Measurements from ENCODE around the gene VPS33A.

GRCh38 chr12:122215771-122216170, 50.5 kb downstream of the VPS33A start:
- TF ChIP-seq SP1 (IDR thresholded peaks at IDR 0.05; ENCODE audit: low read depth, low read length): no peak
- no peak for TF ChIP-seq POLR2A (IDR thresholded peaks at IDR 0.05; ENCODE audit: low read depth, low read length)
- TF ChIP-seq BCL11A (IDR thresholded peaks at IDR 0.05; ENCODE audit: low read depth, low read length): no peak
- TF ChIP-seq, protein P1, sequence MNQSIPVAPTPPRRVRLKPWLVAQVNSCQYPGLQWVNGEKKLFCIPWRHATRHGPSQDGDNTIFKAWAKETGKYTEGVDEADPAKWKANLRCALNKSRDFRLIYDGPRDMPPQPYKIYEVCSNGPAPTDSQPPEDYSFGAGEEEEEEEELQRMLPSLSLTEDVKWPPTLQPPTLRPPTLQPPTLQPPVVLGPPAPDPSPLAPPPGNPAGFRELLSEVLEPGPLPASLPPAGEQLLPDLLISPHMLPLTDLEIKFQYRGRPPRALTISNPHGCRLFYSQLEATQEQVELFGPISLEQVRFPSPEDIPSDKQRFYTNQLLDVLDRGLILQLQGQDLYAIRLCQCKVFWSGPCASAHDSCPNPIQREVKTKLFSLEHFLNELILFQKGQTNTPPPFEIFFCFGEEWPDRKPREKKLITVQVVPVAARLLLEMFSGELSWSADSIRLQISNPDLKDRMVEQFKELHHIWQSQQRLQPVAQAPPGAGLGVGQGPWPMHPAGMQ (IDR thresholded peaks at IDR 0.05; ENCODE audit: borderline replicate concordance): no peak
- TF ChIP-seq, protein P2, sequence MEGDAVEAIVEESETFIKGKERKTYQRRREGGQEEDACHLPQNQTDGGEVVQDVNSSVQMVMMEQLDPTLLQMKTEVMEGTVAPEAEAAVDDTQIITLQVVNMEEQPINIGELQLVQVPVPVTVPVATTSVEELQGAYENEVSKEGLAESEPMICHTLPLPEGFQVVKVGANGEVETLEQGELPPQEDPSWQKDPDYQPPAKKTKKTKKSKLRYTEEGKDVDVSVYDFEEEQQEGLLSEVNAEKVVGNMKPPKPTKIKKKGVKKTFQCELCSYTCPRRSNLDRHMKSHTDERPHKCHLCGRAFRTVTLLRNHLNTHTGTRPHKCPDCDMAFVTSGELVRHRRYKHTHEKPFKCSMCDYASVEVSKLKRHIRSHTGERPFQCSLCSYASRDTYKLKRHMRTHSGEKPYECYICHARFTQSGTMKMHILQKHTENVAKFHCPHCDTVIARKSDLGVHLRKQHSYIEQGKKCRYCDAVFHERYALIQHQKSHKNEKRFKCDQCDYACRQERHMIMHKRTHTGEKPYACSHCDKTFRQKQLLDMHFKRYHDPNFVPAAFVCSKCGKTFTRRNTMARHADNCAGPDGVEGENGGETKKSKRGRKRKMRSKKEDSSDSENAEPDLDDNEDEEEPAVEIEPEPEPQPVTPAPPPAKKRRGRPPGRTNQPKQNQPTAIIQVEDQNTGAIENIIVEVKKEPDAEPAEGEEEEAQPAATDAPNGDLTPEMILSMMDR (IDR thresholded peaks at IDR 0.05 in 2 of 3, conservative IDR thresholded peaks at IDR 0.05 in 1 of 3; ENCODE audit: control insufficient read depth in 2 of 3, extremely low read depth in 1 of 3, insufficient read depth in 1 of 3, low read depth in 3 of 3, low read length in 3 of 3): no peak
